Panc1 (cell line): ENCODE results near the gene MICALL2. TPM values are rescaled to one million over a fixed set of nuclear protein-coding genes. Genes with fewer than 3 reads are reported as not detected.

Source experiments
- ATAC-seq: fragments of 200-7000 bp; cut with Tn5 transposase; 2 replicates; pipeline ENCODE4 v1.9.1; 2020; ENCODE audit warnings: mild to moderate bottlenecking, moderate library complexity
- BruUV-seq: library from RNA; stranded (reverse); fragments of 400-500 nt; replicated peaks from 2 replicates; lab custom pipeline; 2021; lab: Mats Ljungman, UMichigan
- CTCF ChIA-PET: fragments of 300-600 bp; sonication (Branson Sonifier 250); formaldehyde crosslinking; loops from one replicate; lab custom pipeline; 2022; ENCODE audit warnings: antibody characterized with exemption; lab: Charles Lee
- POLR2A ChIA-PET: fragments of 300-600 bp; sonication (Branson Sonifier 250); formaldehyde crosslinking; loops from one replicate; lab custom pipeline; 2022; ENCODE audit warnings: antibody characterized with exemption; lab: Charles Lee
- DNase-seq: peaks from one replicate; pipeline ENCODE4 v3.0.0-alpha.2; 2010; ENCODE audit warnings: low read depth, low spot score
- H3K27ac ChIP-seq: 2 replicates; pipeline ENCODE4 v1.5.1; 2011; ENCODE audit warnings: mild to moderate bottlenecking, low read length, inconsistent platforms
- H3K27me3 ChIP-seq: fragments of 200-500 bp; sonication (Bioruptor generic); 2 replicates; pipeline ENCODE4 v1.6.0; 2014; ENCODE audit warnings: low read length, inconsistent platforms; ENCODE audit not compliant: control insufficient read depth, insufficient read depth
- H3K36me3 ChIP-seq: fragments of 200-500 bp; sonication (Bioruptor generic); 2 replicates; pipeline ENCODE4 v1.5.1; 2014; ENCODE audit warnings: inconsistent platforms, mild to moderate bottlenecking, low read length, moderate library complexity; ENCODE audit not compliant: control insufficient read depth, insufficient read depth
- H3K4me1 ChIP-seq: 2 replicates; pipeline ENCODE4 v1.5.1; 2011; ENCODE audit warnings: inconsistent platforms, mild to moderate bottlenecking, low read length, moderate library complexity; ENCODE audit not compliant: control insufficient read depth, insufficient read depth
- H3K4me3 ChIP-seq, 2 experiments: 2 replicates each; pipeline ENCODE4 v1.5.1; 2011 to 2012; ENCODE audit warnings: low read depth in 2 of 2, low read length in 2 of 2, mild to moderate bottlenecking in 2 of 2, inconsistent platforms in 1 of 2, moderate library complexity in 1 of 2
- H3K9me3 ChIP-seq: fragments of 200-500 bp; sonication (Bioruptor generic); 2 replicates; pipeline ENCODE4 v1.5.1; 2014; ENCODE audit warnings: low read depth, mild to moderate bottlenecking, inconsistent platforms, low read length, moderate library complexity; ENCODE audit not compliant: control insufficient read depth, insufficient read depth
- CTCF ChIP-seq: fragments of 450-650 bp; IDR thresholded peaks from 2 replicates; pipeline ENCODE4 v1.5.1; 2017; ENCODE audit warnings: mild to moderate bottlenecking
- POLR2AphosphoS5 ChIP-seq: IDR thresholded peaks from 2 replicates; pipeline ENCODE4 v1.6.1; 2012; ENCODE audit warnings: mild to moderate bottlenecking, low read depth, low read length, moderate library complexity
- REST ChIP-seq, 2 experiments: IDR thresholded peaks; 2 replicates each; pipeline ENCODE4 v1.6.1; 2011 to 2012; ENCODE audit warnings: low read depth in 2 of 2, control low read depth in 1 of 2, low read length in 1 of 2, mild to moderate bottlenecking in 1 of 2, moderate library complexity in 1 of 2; ENCODE audit not compliant: insufficient read depth in 1 of 2
- SIN3A ChIP-seq: IDR thresholded peaks from 2 replicates; pipeline ENCODE4 v1.6.1; 2012; ENCODE audit warnings: low read depth, mild to moderate bottlenecking, low read length, moderate library complexity, borderline replicate concordance; ENCODE audit not compliant: insufficient read depth
- TCF7L2 ChIP-seq: IDR thresholded peaks from 2 replicates; pipeline ENCODE4 v1.6.1; 2011; ENCODE audit warnings: mild to moderate bottlenecking, low read depth, low read length, inconsistent platforms
- in situ Hi-C: cut with HindIII; loops from 2 replicates; pipeline ENCODE4 v1.10.0; 2016; ENCODE audit warnings: low sequenced_read_pairs, low pct_unique_long_range_greater_than_20kb
- intact Hi-C: fragments of 100-400 bp; cut with micrococcal nuclease; formaldehyde crosslinking; loops from one replicate; pipeline ENCODE4 v1.10.0; 2022; ENCODE audit not compliant: unreplicated experiment
- total RNA-seq: library from RNA; stranded (reverse); gene quantifications from one replicate; pipeline ENCODE4 v1.2.1, GENCODE V29; 2021; ENCODE audit not compliant: unreplicated experiment

MICALL2 gene
- total RNA-seq, 1 experiment from 2014 or later = 144 TPM

GRCh38 chr7:1493571-1493970 is 34.3 kb upstream of the MICALL2 start:
- in situ Hi-C loops (no loop called here), intact Hi-C loops (no loop called here)
- Histone ChIP-seq H3K36me3 (peaks cover 18% of the 10 kb centered on the region; the same call in 1 of the 2 replicates), H3K4me1 (no peaks in the 10 kb centered on the region), H3K27me3 (no peaks in the 10 kb centered on the region), H3K9me3 (no peaks in the 10 kb centered on the region), H3K4me3 (no peak overlapping the region), H3K27ac (no peak overlapping the region)
- ATAC-seq = no peak
- BruUV-seq = no TSS peak
- POLR2A ChIA-PET = interaction anchor here (0.7 kb wide), 1 partner anchor 16 kb away, joined by 3 read pairs; no protein-coding TSS in a partner anchor
- DNase-seq = no peak
- TF ChIP-seq TCF7L2 (no peak), POLR2AphosphoS5 (no peak), REST (IDR thresholded peaks at IDR 0.05; ENCODE audit: insufficient read depth in 1 of 2, low read depth in 2 of 2, low read length in 1 of 2) (no peak), SIN3A (no peak), CTCF (no peak)
- CTCF ChIA-PET = no interaction called here

GRCh38 chr7:1493129-1493528 is 33.9 kb upstream of the MICALL2 start:
- Histone ChIP-seq H3K36me3 (peaks cover 18% of the 10 kb centered on the region; the same call in 1 of the 2 replicates), H3K4me1 (no peaks in the 10 kb centered on the region), H3K27ac (no peak overlapping the region), H3K9me3 (no peaks in the 10 kb centered on the region), H3K4me3 (no peak overlapping the region), H3K27me3 (no peaks in the 10 kb centered on the region)
- DNase-seq (no peak), ATAC-seq (no peak)
- TF ChIP-seq SIN3A = no peak
- TF ChIP-seq POLR2AphosphoS5 = no peak
- no peak for TF ChIP-seq CTCF
- no peak for TF ChIP-seq REST (IDR thresholded peaks at IDR 0.05; ENCODE audit: insufficient read depth in 1 of 2, low read depth in 2 of 2, low read length in 1 of 2)
- TF ChIP-seq TCF7L2 = no peak
- intact Hi-C loops (no loop called here), in situ Hi-C loops (no loop called here)
- ChIA-PET CTCF (no interaction called here), POLR2A (interaction anchor here (0.7 kb wide), 1 partner anchor 16 kb away, joined by 3 read pairs; no protein-coding TSS in a partner anchor)
- BruUV-seq = no TSS peak
